HepG2 (cell line): ENCODE measurements around the gene FRMD3. TPM values are rescaled to one million over a fixed set of nuclear protein-coding genes. Genes with fewer than 3 reads are reported as not detected.

Experiments used
- HDAC6 ChIP-seq: fragments of 200-600 bp; sonication (generic); IDR thresholded peaks from 2 replicates; pipeline ENCODE4 v1.7.0; 2017; ENCODE audit warnings: mild to moderate bottlenecking, antibody characterized with exemption, low read length, low read depth
- HNF4A ChIP-seq: sonication (generic); formaldehyde crosslinking; IDR thresholded peaks from 2 replicates; pipeline ENCODE4 v1.4.0; 2020; ENCODE audit warnings: missing genetic modification reagents
- MED8 ChIP-seq: sonication (generic); formaldehyde crosslinking; IDR thresholded peaks from 2 replicates; pipeline ENCODE4 v1.8.1; 2023; ENCODE audit warnings: mild to moderate bottlenecking, missing genetic modification reagents; ENCODE audit not compliant: insufficient replicate concordance
- MIXL1 ChIP-seq: IDR thresholded peaks from 2 replicates; pipeline ENCODE4 v1.6.1; 2016
- NFYB ChIP-seq: sonication (generic); formaldehyde crosslinking; IDR thresholded peaks from 2 replicates; pipeline ENCODE4 v1.4.0; 2020; ENCODE audit warnings: missing genetic modification reagents
- PLRG1 ChIP-seq: fragments of 450-650 bp; conservative IDR thresholded peaks from 2 replicates; pipeline ENCODE4 v1.6.1; 2016
- RFX5 ChIP-seq: IDR thresholded peaks from 2 replicates; pipeline ENCODE4 v1.6.1; 2011; ENCODE audit warnings: low read depth, low read length, improper control_type of control experiment
- TFAP4 ChIP-seq: sonication (generic); IDR thresholded peaks from 2 replicates; pipeline ENCODE4 v1.6.1; 2016; ENCODE audit warnings: low read depth, borderline replicate concordance
- ZNF333 ChIP-seq: sonication (generic); formaldehyde crosslinking; IDR thresholded peaks from 2 replicates; pipeline ENCODE4 v1.4.0; 2020; ENCODE audit warnings: mild to moderate bottlenecking, missing genetic modification reagents, borderline replicate concordance
- ZNF451 ChIP-seq: sonication (generic); formaldehyde crosslinking; IDR thresholded peaks from 2 replicates; pipeline ENCODE4 v1.5.0; 2020; ENCODE audit warnings: mild to moderate bottlenecking, missing genetic modification reagents
- ZNF564 ChIP-seq: sonication (generic); formaldehyde crosslinking; IDR thresholded peaks from 2 replicates; pipeline ENCODE4 v1.8.1; 2023; ENCODE audit warnings: mild to moderate bottlenecking, missing genetic modification reagents
- ZNF607 ChIP-seq: sonication (generic); formaldehyde crosslinking; IDR thresholded peaks from 2 replicates; pipeline ENCODE4 v1.5.1; 2020; ENCODE audit warnings: missing genetic modification reagents, mild to moderate bottlenecking, borderline replicate concordance
- polyA plus RNA-seq, 8 experiments: library from polyadenylated mRNA; depleted of rRNA in 3 of 8; stranded (reverse) in 7 of 8; unstranded in 1 of 8; fragments of >200 nt; fragmentation: Illumina TruSeq in 4 of 8; extraction: Trizol in 4 of 8; gene quantifications; 2 replicates each; pipeline versions ENCODE4 v1.2.1 to v1.2.3, GENCODE V29; 2011 to 2016; ENCODE audit warnings: low read depth in 4 of 8, missing spikeins in 1 of 8, mixed read lengths in 1 of 8; ENCODE audit not compliant: insufficient read depth in 1 of 8
- total RNA-seq, 5 experiments: library from RNA; depleted of rRNA; stranded (reverse); fragments of >200 nt; fragmentation: Illumina TruSeq; extraction: Trizol; gene quantifications; 2 replicates each; pipeline ENCODE4 v1.2.3, GENCODE V29; 2016; ENCODE audit warnings: low read depth in 1 of 5
- TF ChIP-seq, protein P1 (sequence below): sonication (generic); formaldehyde crosslinking; IDR thresholded peaks from 2 replicates; pipeline ENCODE4 v1.4.0; 2020; ENCODE audit warnings: missing genetic modification reagents
- TF ChIP-seq, protein P2 (sequence below): IDR thresholded peaks from 2 replicates; pipeline ENCODE4 v1.6.1; 2016; ENCODE audit warnings: control low read depth
- TF ChIP-seq, protein P3 (sequence below): sonication (generic); formaldehyde crosslinking; IDR thresholded peaks from 2 replicates; pipeline ENCODE4 v1.4.0; 2020; ENCODE audit warnings: missing genetic modification reagents, mild to moderate bottlenecking, borderline replicate concordance
- TF ChIP-seq, protein P4 (sequence below): sonication (generic); formaldehyde crosslinking; IDR thresholded peaks from 2 replicates; pipeline ENCODE4 v1.8.1; 2022; ENCODE audit warnings: mild to moderate bottlenecking, missing genetic modification reagents

Gene FRMD3
- total and polyA plus RNA-seq, 2 of the 13 experiments (the other 11 are each of a cell fraction or from before 2014, with no cell fraction given) = 3.2 to 7.7 TPM

- TF ChIP-seq HDAC6 = no peak
- TF ChIP-seq, protein P1, sequence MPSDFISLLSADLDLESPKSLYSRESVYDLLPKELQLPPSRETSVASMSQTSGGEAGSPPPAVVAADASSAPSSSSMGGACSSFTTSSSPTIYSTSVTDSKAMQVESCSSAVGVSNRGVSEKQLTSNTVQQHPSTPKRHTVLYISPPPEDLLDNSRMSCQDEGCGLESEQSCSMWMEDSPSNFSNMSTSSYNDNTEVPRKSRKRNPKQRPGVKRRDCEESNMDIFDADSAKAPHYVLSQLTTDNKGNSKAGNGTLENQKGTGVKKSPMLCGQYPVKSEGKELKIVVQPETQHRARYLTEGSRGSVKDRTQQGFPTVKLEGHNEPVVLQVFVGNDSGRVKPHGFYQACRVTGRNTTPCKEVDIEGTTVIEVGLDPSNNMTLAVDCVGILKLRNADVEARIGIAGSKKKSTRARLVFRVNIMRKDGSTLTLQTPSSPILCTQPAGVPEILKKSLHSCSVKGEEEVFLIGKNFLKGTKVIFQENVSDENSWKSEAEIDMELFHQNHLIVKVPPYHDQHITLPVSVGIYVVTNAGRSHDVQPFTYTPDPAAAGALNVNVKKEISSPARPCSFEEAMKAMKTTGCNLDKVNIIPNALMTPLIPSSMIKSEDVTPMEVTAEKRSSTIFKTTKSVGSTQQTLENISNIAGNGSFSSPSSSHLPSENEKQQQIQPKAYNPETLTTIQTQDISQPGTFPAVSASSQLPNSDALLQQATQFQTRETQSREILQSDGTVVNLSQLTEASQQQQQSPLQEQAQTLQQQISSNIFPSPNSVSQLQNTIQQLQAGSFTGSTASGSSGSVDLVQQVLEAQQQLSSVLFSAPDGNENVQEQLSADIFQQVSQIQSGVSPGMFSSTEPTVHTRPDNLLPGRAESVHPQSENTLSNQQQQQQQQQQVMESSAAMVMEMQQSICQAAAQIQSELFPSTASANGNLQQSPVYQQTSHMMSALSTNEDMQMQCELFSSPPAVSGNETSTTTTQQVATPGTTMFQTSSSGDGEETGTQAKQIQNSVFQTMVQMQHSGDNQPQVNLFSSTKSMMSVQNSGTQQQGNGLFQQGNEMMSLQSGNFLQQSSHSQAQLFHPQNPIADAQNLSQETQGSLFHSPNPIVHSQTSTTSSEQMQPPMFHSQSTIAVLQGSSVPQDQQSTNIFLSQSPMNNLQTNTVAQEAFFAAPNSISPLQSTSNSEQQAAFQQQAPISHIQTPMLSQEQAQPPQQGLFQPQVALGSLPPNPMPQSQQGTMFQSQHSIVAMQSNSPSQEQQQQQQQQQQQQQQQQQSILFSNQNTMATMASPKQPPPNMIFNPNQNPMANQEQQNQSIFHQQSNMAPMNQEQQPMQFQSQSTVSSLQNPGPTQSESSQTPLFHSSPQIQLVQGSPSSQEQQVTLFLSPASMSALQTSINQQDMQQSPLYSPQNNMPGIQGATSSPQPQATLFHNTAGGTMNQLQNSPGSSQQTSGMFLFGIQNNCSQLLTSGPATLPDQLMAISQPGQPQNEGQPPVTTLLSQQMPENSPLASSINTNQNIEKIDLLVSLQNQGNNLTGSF (CRISPR knock-in tag) = no peak
- no peak for TF ChIP-seq MIXL1 (CRISPR knock-in tag)
- no peak for TF ChIP-seq HNF4A
- TF ChIP-seq, protein P2, sequence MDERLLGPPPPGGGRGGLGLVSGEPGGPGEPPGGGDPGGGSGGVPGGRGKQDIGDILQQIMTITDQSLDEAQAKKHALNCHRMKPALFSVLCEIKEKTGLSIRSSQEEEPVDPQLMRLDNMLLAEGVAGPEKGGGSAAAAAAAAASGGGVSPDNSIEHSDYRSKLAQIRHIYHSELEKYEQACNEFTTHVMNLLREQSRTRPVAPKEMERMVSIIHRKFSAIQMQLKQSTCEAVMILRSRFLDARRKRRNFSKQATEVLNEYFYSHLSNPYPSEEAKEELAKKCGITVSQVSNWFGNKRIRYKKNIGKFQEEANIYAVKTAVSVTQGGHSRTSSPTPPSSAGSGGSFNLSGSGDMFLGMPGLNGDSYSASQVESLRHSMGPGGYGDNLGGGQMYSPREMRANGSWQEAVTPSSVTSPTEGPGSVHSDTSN (CRISPR knock-in tag) = no peak
- TF ChIP-seq, protein P3, sequence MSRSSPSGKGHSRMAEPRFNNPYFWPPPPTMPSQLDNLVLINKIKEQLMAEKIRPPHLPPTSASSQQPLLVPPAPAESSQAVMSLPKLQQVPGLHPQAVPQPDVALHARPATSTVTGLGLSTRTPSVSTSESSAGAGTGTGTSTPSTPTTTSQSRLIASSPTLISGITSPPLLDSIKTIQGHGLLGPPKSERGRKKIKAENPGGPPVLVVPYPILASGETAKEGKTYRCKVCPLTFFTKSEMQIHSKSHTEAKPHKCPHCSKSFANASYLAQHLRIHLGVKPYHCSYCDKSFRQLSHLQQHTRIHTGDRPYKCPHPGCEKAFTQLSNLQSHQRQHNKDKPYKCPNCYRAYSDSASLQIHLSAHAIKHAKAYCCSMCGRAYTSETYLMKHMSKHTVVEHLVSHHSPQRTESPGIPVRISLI (CRISPR knock-in tag) = peak; percentile 83; the same call in 1 of the 2 replicates
- no peak for TF ChIP-seq ZNF451
- TF ChIP-seq, protein P4, sequence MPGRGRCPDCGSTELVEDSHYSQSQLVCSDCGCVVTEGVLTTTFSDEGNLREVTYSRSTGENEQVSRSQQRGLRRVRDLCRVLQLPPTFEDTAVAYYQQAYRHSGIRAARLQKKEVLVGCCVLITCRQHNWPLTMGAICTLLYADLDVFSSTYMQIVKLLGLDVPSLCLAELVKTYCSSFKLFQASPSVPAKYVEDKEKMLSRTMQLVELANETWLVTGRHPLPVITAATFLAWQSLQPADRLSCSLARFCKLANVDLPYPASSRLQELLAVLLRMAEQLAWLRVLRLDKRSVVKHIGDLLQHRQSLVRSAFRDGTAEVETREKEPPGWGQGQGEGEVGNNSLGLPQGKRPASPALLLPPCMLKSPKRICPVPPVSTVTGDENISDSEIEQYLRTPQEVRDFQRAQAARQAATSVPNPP (CRISPR knock-in tag) = no peak
- TF ChIP-seq ZNF607 = no peak
- no peak for TF ChIP-seq RFX5
- no peak for TF ChIP-seq MED8 (CRISPR knock-in tag)
- TF ChIP-seq PLRG1 = no peak
- TF ChIP-seq ZNF564 (CRISPR knock-in tag) = no peak
- TF ChIP-seq NFYB (CRISPR knock-in tag) = no peak
- no peak for TF ChIP-seq ZNF333 (CRISPR knock-in tag)
- TF ChIP-seq TFAP4 = no peak
Observed at GRCh38 chr9:83544002-83544698, 5.9 kb upstream of the FRMD3 start (continued).
